IPS-18c (cell line): ENCODE results near the gene CDK11A.
"Not testable (repeated sequence)": the region's sequence is repeated elsewhere in the genome, so short reads cannot be mapped to it uniquely, and the experiment has no call there.

ENCODE experiments used
- H3K4me3 ChIP-seq: 2 replicates; pipeline ENCODE4 v1.7.0; 2013; ENCODE audit warnings: low read depth, mild to moderate bottlenecking, low read length, moderate library complexity; ENCODE audit not compliant: insufficient read depth
- H3K9me3 ChIP-seq: one replicate; pipeline ENCODE4 v1.6.1; 2013; ENCODE audit warnings: mild to moderate bottlenecking, low read length, moderate library complexity; ENCODE audit not compliant: control insufficient read depth, insufficient read depth

Gene CDK11A

DNA sequence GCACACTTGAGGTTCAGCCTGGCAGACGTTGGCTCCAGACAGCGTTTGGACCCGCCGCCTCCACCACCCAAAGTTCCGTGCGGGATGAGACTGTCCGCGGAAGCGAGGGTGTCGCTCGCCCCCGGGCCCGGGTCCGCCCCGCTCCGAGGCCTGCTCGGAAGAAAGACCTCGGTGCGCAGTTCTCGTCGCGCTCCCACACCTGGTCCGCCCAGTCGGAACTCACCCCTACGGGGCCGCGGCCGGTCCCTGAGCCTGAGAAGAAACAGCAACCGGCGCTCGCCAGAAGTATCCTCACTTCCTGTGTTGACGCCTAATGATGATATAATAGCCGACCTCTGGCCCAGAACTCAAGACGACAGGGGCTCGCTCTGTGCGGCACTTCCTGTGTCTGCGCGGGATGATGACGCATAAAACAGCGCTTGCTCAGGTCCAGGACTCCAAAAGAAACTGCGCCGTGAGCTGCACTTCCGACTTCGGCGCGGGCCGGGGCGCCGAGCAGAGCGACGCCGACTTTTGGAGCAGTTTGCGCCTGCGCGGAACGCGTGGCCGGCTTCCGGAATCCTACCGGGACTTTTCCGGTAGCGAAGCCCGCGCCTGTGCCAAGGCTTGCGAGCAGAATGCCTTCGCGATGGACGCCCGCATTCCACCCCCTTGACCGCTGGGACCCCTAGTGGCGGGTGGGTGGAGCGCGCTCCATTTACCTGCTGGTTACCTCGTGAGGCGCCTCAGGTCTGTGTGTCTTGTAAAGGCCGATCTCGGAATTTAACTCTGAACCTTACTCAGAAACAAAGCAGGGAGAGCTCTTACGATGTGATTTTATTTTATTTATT is at the start of gene CDK11A:
CDK11A (minus strand) TSS at position 323 of the 830 bp plus-strand sequence. CDS start 1,539 bp downstream, outside the sequence.
- peak within 1 kb of the TSS; percentile 62 for H3K4me3 ChIP-seq
- not testable (repeated sequence) for H3K9me3 ChIP-seq

- H3K9me3 ChIP-seq, result peaks cover 9% of the 10 kb centered on the region
- H3K4me3 ChIP-seq, result no peak overlapping the region
These were observed 49.7 kb upstream of the CDK11A start for GRCh38 chr1:1773874-1774273.

GRCh38 chr1:1771096-1771495 is 46.9 kb upstream of the CDK11A start:
- Histone ChIP-seq H3K9me3 (peaks cover 9% of the 10 kb centered on the region), H3K4me3 (no peak overlapping the region)

GRCh38 chr1:1770102-1770501 is 45.9 kb upstream of the CDK11A start:
- Histone ChIP-seq H3K4me3 (no peak overlapping the region), H3K9me3 (peaks cover 9% of the 10 kb centered on the region)

DNA sequence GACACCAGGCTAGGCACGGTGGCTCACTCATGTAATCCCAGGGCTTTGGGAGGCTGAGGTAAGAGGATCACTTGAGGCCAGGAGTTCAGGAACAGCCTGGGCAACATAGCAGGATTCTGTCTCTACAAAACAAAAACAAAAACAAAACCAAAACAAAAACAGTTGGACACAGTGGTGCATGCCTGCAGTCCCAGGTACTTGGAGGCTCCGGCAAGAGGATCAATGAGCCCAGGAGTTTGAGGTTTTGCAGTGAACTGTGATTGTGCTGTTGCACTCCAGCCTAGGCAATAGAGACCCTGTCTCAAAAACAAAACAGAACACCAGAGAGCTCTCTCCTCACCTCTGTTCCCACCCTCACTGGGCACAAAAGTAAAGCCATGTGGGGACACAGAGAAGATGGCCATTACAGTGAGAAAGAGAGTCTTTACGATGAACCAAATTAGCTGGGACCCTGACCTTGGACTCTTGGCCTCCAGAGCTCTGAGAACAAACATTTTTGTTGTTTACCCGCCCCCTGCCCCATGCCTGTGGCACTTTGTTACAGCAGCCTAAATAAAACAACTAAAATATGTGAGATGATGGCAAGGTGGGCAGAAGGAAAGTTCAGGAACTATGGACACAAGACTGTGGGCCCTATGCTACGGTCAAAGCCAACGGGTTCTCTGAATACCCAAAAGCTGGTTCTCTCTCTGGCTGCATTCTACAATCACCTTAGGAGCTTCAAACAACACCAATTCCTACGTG is 44.3 kb upstream of the CDK11A start:
- H3K4me3 ChIP-seq, result no peak overlapping the region
- H3K9me3 ChIP-seq, result peaks cover 9% of the 10 kb centered on the region

- Histone ChIP-seq H3K9me3 (peaks cover 2% of the 10 kb centered on the region), H3K4me3 (no peak overlapping the region)
These were observed 40.8 kb upstream of the CDK11A start for GRCh38 chr1:1764876-1765470.

DNA sequence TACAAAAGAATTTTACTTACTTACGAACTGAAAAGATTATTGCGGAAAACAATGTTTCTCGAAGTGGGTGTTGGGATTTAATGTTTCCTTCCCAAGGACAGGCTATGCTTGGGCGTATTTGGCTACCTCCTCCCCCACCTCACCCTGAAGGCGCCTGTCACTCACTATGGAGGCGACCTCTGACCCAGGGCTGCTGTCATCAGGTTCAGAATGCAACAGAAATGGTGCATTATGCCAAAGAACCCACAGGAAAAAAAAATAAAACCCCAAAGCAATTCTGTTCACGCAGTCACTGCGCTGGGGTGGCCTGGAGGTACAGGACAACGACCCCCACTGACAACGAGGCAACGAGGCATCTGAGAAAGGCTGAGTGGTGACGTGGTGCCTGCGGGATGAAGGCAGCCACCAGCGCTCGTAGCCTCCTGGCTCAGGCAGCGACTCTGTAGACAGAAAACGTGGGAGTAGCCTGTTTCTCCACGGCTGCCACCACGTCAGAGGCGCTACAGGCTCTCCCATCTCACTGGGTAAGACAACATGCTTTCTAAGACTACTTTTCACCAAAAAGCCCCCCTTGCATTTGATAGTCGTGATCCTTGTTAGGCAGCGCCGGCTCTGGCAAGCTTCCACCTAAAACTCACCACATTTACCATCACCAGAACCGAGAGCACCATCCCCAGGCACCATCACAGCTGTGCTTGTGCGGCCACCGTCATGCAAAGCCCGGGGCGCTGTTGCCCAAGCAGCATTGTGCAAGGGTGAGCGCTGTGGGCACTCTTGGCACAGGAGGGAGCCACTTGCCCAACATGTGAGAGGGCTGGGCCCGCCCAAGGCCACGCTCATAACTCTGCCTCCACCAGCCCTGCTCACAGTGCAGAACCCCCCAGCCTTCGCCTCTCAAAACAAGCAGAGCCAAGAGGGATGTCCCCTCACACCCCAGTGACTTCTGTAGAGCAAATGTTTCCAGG is 39.8 kb upstream of the CDK11A start:
- no peak overlapping the region for H3K4me3 ChIP-seq
- H3K9me3 ChIP-seq, result no peaks in the 10 kb centered on the region

GRCh38 chr1:1761504-1762376 is 37.6 kb upstream of the CDK11A start:
- no peak overlapping the region for H3K4me3 ChIP-seq
- no peaks in the 10 kb centered on the region for H3K9me3 ChIP-seq

DNA sequence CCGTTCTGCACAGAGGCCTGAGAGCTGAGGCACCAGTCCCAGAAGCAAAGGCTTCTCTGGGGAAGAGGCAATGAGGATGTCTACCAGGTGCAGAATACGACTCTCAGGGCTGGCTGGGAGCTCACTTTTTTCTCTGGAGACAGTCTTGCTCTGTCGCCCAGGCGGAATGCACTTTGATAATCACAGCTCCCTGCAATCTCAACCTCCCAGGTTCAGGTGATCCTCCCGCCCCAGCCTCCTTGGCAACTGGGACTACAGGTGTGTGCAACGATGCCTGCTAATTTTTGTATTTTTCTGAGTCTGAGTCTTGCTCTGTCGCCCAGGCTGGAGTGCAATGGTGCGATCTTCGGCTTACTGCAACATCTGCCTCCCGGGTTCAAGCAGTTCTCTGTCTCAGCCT is 36.6 kb upstream of the CDK11A start:
- Histone ChIP-seq H3K9me3 (no peaks in the 10 kb centered on the region), H3K4me3 (no peak overlapping the region)

DNA sequence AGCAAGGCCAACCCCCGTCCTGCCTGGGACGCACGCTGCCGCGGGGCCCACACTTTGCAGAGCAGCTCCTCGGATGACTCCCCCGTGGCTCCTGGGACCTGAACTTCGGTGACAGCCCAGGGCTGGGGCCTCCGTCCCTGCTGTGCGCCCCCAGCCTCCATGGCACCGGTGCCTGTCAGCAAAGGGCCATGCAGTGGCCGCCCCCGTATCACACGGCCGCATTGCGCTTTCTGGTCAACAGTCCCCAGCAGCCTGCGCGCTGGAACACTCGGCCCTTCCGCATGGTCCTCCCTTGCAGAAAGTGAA is 36.1 kb upstream of the CDK11A start:
- Histone ChIP-seq H3K4me3 (no peak overlapping the region), H3K9me3 (no peaks in the 10 kb centered on the region)

GRCh38 chr1:1759456-1760344 is 35.5 kb upstream of the CDK11A start:
- H3K4me3 ChIP-seq, result no peak overlapping the region
- H3K9me3 ChIP-seq, result no peaks in the 10 kb centered on the region

DNA sequence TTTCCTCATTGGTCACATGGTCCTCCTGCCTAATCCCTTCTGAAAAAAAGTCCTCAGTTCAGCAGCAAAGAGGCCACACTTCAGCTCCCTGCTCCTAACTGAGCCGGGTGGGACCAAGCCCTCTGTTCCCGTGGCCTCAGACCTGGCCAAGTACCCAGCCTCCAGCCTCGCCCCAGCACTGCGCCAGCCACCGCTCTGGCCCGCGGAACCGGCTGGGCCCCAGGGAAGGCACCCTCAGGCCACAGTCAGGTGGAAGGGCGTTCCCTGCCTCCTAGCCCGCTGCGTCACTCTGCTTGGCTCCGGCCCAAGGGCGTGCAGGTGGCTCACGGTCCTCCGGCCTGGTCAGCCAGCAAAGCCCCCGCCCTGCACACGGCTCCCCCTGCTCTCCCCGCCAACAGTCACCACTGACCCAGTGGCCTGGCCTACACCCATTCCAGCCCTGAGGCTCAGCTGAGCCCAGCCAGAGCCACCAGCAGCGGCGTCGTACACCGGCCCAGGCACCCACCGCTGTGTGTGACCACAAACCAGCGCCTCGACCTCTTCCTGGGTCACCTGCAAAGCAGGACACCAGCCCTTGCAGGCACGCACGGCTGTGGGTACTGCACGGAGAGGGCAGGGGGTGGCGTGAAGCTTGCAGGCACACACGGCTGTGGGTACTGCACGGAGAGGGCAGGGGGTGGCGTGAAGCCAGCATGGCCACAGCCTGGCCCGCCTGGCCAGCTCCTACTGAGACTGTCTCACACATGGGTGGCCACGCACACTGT is 34.7 kb upstream of the CDK11A start:
- no peaks in the 10 kb centered on the region for H3K9me3 ChIP-seq
- no peak overlapping the region for H3K4me3 ChIP-seq

- H3K9me3 ChIP-seq, result no peaks in the 10 kb centered on the region
- no peak overlapping the region for H3K4me3 ChIP-seq
These were observed 34.0 kb upstream of the CDK11A start for GRCh38 chr1:1758059-1758621.

- Histone ChIP-seq H3K9me3 (no peaks in the 10 kb centered on the region), H3K4me3 (no peak overlapping the region)
These were observed 33.4 kb upstream of the CDK11A start for GRCh38 chr1:1757422-1758058.
